Activated naive CD8-positive, alpha-beta T cell treated with anti-CD3 and anti-CD28 coated beads, Interleukin-2, amount 50 U/mL, for 16 hours (primary cell): ENCODE measurements around the gene ANKS6.

Experiments used
- DNase-seq: peaks from one replicate; pipeline ENCODE4 v3.0.0-alpha.2; 2020; ENCODE audit warnings: low read depth, low spot score

Gene ANKS6

GRCh38 chr9:98791608-98792490, 4.5 kb downstream of the ANKS6 start:
- DNase-seq, result no peak

- DNase-seq, result no peak
Observed at GRCh38 chr9:98790842-98791607, 5.3 kb downstream of the ANKS6 start.

- no peak for DNase-seq
Observed at GRCh38 chr9:98790134-98790841, 6.1 kb downstream of the ANKS6 start.

- no peak for DNase-seq
Observed at GRCh38 chr9:98789483-98790133, 6.7 kb downstream of the ANKS6 start.

- no peak for DNase-seq
Observed at GRCh38 chr9:98787766-98788335, 8.5 kb downstream of the ANKS6 start.

- no peak for DNase-seq
Observed at GRCh38 chr9:98786750-98787510, 9.4 kb downstream of the ANKS6 start.

- no peak for DNase-seq
Observed at GRCh38 chr9:98784831-98785806, 11.2 kb downstream of the ANKS6 start.

- DNase-seq, result no peak
Observed at GRCh38 chr9:98783518-98784226, 12.7 kb downstream of the ANKS6 start.

GRCh38 chr9:98781588-98782383, 14.6 kb downstream of the ANKS6 start:
- DNase-seq, result no peak

- DNase-seq, result no peak
Observed at GRCh38 chr9:98780059-98780749, 16.2 kb downstream of the ANKS6 start.

- DNase-seq, result no peak
Observed at GRCh38 chr9:98778711-98779530, 17.4 kb downstream of the ANKS6 start.

GRCh38 chr9:98778251-98778650, 18.1 kb downstream of the ANKS6 start:
- DNase-seq, result no peak

GRCh38 chr9:98777618-98778017, 18.7 kb downstream of the ANKS6 start:
- DNase-seq, result no peak

- DNase-seq, result no peak
Observed at GRCh38 chr9:98775831-98776441, 20.4 kb downstream of the ANKS6 start.

GRCh38 chr9:98774746-98775145, 21.6 kb downstream of the ANKS6 start:
- DNase-seq, result no peak

- no peak for DNase-seq
Observed at GRCh38 chr9:98773721-98774120, 22.6 kb downstream of the ANKS6 start.
